Measurements from ENCODE around the gene TBC1D14.

DNA sequence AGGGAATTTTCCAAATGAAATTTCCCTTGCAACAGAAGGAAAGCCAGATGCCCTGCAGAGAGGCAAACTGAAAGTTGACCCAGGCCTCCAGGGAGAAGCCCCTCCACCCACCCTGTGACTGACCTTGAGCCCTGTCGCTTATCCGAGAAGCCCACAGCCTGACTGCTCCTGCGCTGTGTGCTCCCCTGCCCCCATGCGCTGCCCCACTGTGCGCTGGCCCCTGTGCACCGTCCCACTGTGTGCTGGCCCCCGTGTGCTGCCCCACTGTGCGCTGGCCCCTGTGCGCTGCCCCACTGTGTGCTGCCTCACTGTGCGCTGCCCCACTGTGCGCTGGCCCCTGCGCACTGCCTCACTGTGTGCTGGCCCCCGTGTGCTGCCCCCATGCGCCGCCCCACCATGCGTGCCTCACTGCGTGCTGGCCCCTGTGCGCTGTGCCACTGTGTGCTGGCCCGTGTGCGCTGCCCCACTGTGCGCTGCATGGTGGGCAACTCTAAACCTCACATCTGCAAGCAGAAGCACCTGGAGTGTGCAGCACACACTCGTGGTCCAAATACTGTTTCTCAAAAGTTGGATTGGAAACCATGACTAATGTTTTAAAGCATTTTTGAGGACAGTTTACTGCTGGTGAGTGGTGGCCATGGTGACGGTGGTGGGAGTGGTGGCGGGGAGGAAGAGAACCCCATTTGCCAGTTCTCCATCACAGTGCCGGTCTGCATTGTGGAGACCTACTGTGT is 166.5 kb downstream of the TBC1D14 start:
- no peak for TF ChIP-seq CTCF (conservative IDR thresholded peaks at IDR 0.05; ENCODE audit: low read depth, low read length)
- TF ChIP-seq CEBPB (IDR thresholded peaks at IDR 0.05; ENCODE audit: low read depth, low read length), result no peak
- TF ChIP-seq RAD21 (IDR thresholded peaks at IDR 0.05; ENCODE audit: low read length), result no peak
- TF ChIP-seq, protein P1, sequence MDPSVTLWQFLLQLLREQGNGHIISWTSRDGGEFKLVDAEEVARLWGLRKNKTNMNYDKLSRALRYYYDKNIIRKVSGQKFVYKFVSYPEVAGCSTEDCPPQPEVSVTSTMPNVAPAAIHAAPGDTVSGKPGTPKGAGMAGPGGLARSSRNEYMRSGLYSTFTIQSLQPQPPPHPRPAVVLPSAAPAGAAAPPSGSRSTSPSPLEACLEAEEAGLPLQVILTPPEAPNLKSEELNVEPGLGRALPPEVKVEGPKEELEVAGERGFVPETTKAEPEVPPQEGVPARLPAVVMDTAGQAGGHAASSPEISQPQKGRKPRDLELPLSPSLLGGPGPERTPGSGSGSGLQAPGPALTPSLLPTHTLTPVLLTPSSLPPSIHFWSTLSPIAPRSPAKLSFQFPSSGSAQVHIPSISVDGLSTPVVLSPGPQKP (IDR thresholded peaks at IDR 0.05; ENCODE audit: borderline replicate concordance, low read depth, low read length), result no peak
- no peak for TF ChIP-seq MAFK (IDR thresholded peaks at IDR 0.05; ENCODE audit: low read depth, low read length)
- TF ChIP-seq CHD1 (IDR thresholded peaks at IDR 0.05; ENCODE audit: low read depth, low read length), result no peak
- no peak for TF ChIP-seq POLR2A (IDR thresholded peaks at IDR 0.05; ENCODE audit: low read depth, low read length)
- no peak for TF ChIP-seq SMC3 (IDR thresholded peaks at IDR 0.05; ENCODE audit: low read depth, low read length)
